Measurements from ENCODE around the gene IKBKE. TPM values are rescaled to one million over a fixed set of nuclear protein-coding genes. Genes with fewer than 3 reads are reported as not detected.

IKBKE gene
- 10 to 100 TPM; 72.6 to 85.1 TPM for total RNA-seq

GRCh38 chr1:206469933-206470691 is at the start of gene IKBKE:
IKBKE (plus strand) TSS chr1:206470476; CDS start chr1:206473228, 2,752 bp downstream.
- CTCF ChIA-PET = interaction anchor here (0.6 to 3.3 kb wide), 21 partner anchors 8 to 686 kb away, joined by 3 to 29 read pairs (median 5); partner anchors contain the start of genes DYRK3, EIF2D and RASSF5
- POLR2A ChIA-PET = interaction anchor here (0.6 to 1.4 kb wide), 2 partner anchors 85 to 93 kb away, joined by 3 to 4 read pairs; no protein-coding TSS in a partner anchor
- Mint-ChIP-seq H3K4me3 (peak within 1 kb of the TSS; percentile 78), H3K9me3 (no peaks in the 10 kb centered on the region), H3K27ac (peak within 1 kb of the TSS; percentile 72), H3K36me3 (ENCODE audit: low read depth) (peaks cover 34% of the 10 kb centered on the region), H3K4me1 (peaks cover 88% of the 10 kb centered on the region), H3K27me3 (no peaks in the 10 kb centered on the region)
- peak; percentile 73 for DNase-seq

GRCh38 chr1:206421616-206422340 is 48.5 kb upstream of the IKBKE start:
- POLR2A ChIA-PET = no interaction called here

GRCh38 chr1:206422525-206422924 is 47.8 kb upstream of the IKBKE start:
- DNase-seq = no peak
- ChIA-PET CTCF (interaction anchor here (3.1 kb wide), 1 partner anchor 8 kb away, joined by 14 read pairs; no protein-coding TSS in a partner anchor), POLR2A (no interaction called here)
- Mint-ChIP-seq H3K9me3 (no peaks in the 10 kb centered on the region), H3K27ac (no peak overlapping the region), H3K4me3 (no peak overlapping the region), H3K27me3 (no peaks in the 10 kb centered on the region), H3K36me3 (ENCODE audit: low read depth) (peaks cover 27% of the 10 kb centered on the region), H3K4me1 (peaks cover 2% of the 10 kb centered on the region)

More at GRCh38 chr1:206421616-206422340, 48.5 kb upstream of the IKBKE start:
- DNase-seq = no peak
- Mint-ChIP-seq H3K27ac (no peak overlapping the region), H3K27me3 (no peaks in the 10 kb centered on the region), H3K9me3 (no peaks in the 10 kb centered on the region), H3K4me3 (no peak overlapping the region), H3K36me3 (ENCODE audit: low read depth) (peaks cover 32% of the 10 kb centered on the region), H3K4me1 (peaks cover 2% of the 10 kb centered on the region)
- CTCF ChIA-PET = interaction anchor here (3.1 kb wide), 1 partner anchor 9 kb away, joined by 14 read pairs; no protein-coding TSS in a partner anchor

GRCh38 chr1:206427291-206427690 is 43.0 kb upstream of the IKBKE start:
- peaks cover 17% of the 10 kb centered on the region for H3K4me1 Mint-ChIP-seq
- ChIA-PET CTCF (interaction anchor here (1.9 kb wide), 1 partner anchor 11 kb away, joined by 6 read pairs; no protein-coding TSS in a partner anchor), POLR2A (interaction anchor here (0.6 kb wide), 1 partner anchor 9 kb away, joined by 3 read pairs; no protein-coding TSS in a partner anchor)
- no peak for DNase-seq
- no peaks in the 10 kb centered on the region for H3K9me3 Mint-ChIP-seq
- no peak overlapping the region for H3K4me3 Mint-ChIP-seq
- no peak overlapping the region for H3K27ac Mint-ChIP-seq
- H3K27me3 Mint-ChIP-seq = no peaks in the 10 kb centered on the region
- peaks cover 28% of the 10 kb centered on the region for H3K36me3 Mint-ChIP-seq (ENCODE audit: low read depth)

DNA sequence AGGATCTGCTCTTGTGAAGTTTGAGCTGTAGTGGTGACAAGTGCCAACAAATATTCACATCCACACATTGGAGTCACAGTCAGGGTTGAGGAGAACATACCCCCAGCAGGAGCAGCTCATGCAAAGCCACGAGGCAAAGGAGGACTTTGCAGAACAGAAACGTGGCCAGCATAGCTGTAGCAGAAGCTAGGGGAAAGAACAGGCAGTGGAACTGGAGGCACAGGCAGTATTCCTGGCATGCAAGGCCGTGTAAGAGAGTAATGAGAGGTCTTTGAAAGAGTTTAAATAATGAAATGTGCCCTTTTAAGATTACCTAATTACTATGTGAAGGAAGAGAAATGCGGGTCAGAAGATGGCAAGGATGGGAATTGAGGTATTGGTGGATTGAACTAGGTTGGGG is 40.9 kb upstream of the IKBKE start:
- ChIA-PET CTCF (interaction anchor here (3.0 kb wide), 1 partner anchor 9 kb away, joined by 14 read pairs; no protein-coding TSS in a partner anchor), POLR2A (no interaction called here)
- no peak for DNase-seq
- Mint-ChIP-seq H3K36me3 (ENCODE audit: low read depth) (peaks cover 31% of the 10 kb centered on the region), H3K4me1 (peaks cover 17% of the 10 kb centered on the region), H3K9me3 (no peaks in the 10 kb centered on the region), H3K4me3 (no peak overlapping the region), H3K27me3 (no peaks in the 10 kb centered on the region), H3K27ac (peak overlapping the region; percentile 21)

- H3K4me1 Mint-ChIP-seq = peaks cover 17% of the 10 kb centered on the region
- CTCF ChIA-PET = interaction anchor here (0.9 to 3.0 kb wide), 5 partner anchors 10 to 32 kb away, joined by 3 to 14 read pairs (median 3); no protein-coding TSS in a partner anchor
- POLR2A ChIA-PET = no interaction called here
- no peaks in the 10 kb centered on the region for H3K27me3 Mint-ChIP-seq
- no peaks in the 10 kb centered on the region for H3K9me3 Mint-ChIP-seq
- no peak overlapping the region for H3K27ac Mint-ChIP-seq
- DNase-seq = no peak
- H3K4me3 Mint-ChIP-seq = no peak overlapping the region
- H3K36me3 Mint-ChIP-seq (ENCODE audit: low read depth) = peaks cover 31% of the 10 kb centered on the region
Measured at GRCh38 chr1:206430031-206430983, 40.0 kb upstream of the IKBKE start.

- Mint-ChIP-seq H3K4me1 (peaks cover 6% of the 10 kb centered on the region), H3K27me3 (no peaks in the 10 kb centered on the region), H3K36me3 (ENCODE audit: low read depth) (peaks cover 49% of the 10 kb centered on the region), H3K9me3 (no peaks in the 10 kb centered on the region), H3K27ac (no peak overlapping the region), H3K4me3 (no peak overlapping the region)
- DNase-seq = no peak
- POLR2A ChIA-PET = no interaction called here
- CTCF ChIA-PET = interaction anchor here (0.6 to 1.4 kb wide), 4 partner anchors 10 to 143 kb away, joined by 3 read pairs; no protein-coding TSS in a partner anchor
Measured at GRCh38 chr1:206435445-206435844, 34.8 kb upstream of the IKBKE start.

GRCh38 chr1:206438554-206438953 is 31.7 kb upstream of the IKBKE start:
- DNase-seq = no peak
- ChIA-PET CTCF (interaction anchor here (0.8 to 1.0 kb wide), 4 partner anchors 8 to 26 kb away, joined by 3 to 4 read pairs (median 4); no protein-coding TSS in a partner anchor), POLR2A (no interaction called here)
- no peaks in the 10 kb centered on the region for H3K27me3 Mint-ChIP-seq
- H3K4me3 Mint-ChIP-seq = no peak overlapping the region
- H3K36me3 Mint-ChIP-seq (ENCODE audit: low read depth) = peaks cover 41% of the 10 kb centered on the region
- H3K4me1 Mint-ChIP-seq = peaks cover 3% of the 10 kb centered on the region
- H3K9me3 Mint-ChIP-seq = no peaks in the 10 kb centered on the region
- no peak overlapping the region for H3K27ac Mint-ChIP-seq

DNA sequence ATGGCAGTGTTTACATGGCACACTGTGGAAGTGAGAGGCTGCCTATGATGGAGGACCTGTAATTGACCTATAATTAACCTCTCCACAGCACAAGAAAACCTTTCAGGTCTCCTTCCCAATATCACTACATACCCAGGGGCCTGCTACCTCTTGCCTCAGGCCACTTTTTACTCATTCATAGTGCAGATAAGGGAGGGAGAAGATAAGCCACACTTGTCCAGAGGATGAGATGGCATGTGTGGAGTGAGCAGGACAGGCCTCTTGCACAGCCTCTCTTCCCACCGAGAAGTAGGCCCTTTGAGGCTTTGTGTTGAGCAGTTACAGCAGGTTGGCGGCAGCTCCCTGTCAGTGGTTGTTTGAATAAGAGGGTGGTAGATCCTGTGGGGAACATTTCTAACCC is 31.1 kb upstream of the IKBKE start:
- Mint-ChIP-seq H3K27ac (no peak overlapping the region), H3K36me3 (ENCODE audit: low read depth) (peaks cover 38% of the 10 kb centered on the region), H3K4me1 (peaks cover 3% of the 10 kb centered on the region), H3K9me3 (no peaks in the 10 kb centered on the region), H3K27me3 (no peaks in the 10 kb centered on the region), H3K4me3 (no peak overlapping the region)
- ChIA-PET POLR2A (no interaction called here), CTCF (interaction anchor here (0.8 to 1.3 kb wide), 3 partner anchors 8 to 23 kb away, joined by 3 to 4 read pairs (median 3); no protein-coding TSS in a partner anchor)
- no peak for DNase-seq

DNA sequence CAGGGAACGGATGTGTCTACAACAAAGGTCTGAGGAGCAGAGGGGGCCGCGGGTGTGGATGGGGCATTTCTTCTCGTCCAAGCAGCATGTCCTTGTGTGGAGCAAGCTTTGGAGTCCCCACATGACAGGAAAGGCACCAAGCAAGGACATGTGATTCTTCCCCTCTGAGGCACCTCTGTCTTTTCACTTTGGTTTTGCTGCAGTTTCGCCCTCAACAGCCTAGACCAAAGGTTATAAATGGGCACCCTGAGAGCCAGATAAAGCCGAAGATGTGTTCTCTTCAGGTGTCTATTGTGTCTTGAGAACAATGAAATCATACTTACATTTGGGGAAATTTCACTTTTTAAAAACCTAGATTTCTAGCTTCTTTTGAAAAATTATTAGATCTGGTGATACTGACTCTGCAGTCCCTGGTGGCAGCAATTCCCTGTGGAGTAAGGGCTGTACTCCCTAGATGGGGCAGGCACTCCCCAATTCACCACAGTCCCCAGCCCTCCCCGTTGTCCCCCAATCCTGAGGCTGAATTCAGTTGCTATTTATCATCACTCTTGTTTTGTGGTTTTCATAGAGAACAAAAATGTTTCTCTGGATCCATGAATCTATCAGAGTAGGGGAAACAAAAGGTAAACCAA is 28.8 kb upstream of the IKBKE start:
- Mint-ChIP-seq H3K27ac (no peak overlapping the region), H3K36me3 (ENCODE audit: low read depth) (peaks cover 42% of the 10 kb centered on the region), H3K4me3 (no peak overlapping the region), H3K4me1 (no peaks in the 10 kb centered on the region), H3K9me3 (no peaks in the 10 kb centered on the region), H3K27me3 (no peaks in the 10 kb centered on the region)
- CTCF ChIA-PET = no interaction called here
- no peak for DNase-seq
- POLR2A ChIA-PET = no interaction called here

GRCh38 chr1:206442101-206442500 is 28.2 kb upstream of the IKBKE start:
- CTCF ChIA-PET = no interaction called here
- H3K36me3 Mint-ChIP-seq (ENCODE audit: low read depth) = peaks cover 42% of the 10 kb centered on the region
- no peak overlapping the region for H3K27ac Mint-ChIP-seq
- no peaks in the 10 kb centered on the region for H3K9me3 Mint-ChIP-seq
- H3K27me3 Mint-ChIP-seq = no peaks in the 10 kb centered on the region
- H3K4me3 Mint-ChIP-seq = no peak overlapping the region
- POLR2A ChIA-PET = no interaction called here
- no peak for DNase-seq
- no peaks in the 10 kb centered on the region for H3K4me1 Mint-ChIP-seq

DNA sequence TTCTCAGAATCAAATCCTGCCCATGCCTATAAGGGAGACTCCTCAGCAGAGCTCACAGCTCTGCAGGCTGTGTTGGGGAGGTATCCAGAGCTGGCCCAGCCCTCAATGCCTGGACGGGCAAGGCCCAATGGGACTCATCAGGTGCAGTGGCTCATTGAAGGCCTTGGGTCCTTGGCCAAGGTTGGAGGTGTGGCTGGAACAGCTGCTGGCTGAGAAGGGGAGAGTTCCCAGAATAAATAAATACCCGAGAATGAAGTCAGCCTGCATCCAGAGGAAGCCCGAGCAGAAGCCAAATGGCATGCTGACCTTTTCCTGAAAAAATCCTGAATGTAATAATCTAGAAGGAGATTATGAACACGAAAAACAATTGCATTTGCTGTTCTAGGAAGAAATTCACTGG is 25.2 kb upstream of the IKBKE start:
- H3K36me3 Mint-ChIP-seq (ENCODE audit: low read depth) = peaks cover 30% of the 10 kb centered on the region
- no peaks in the 10 kb centered on the region for H3K9me3 Mint-ChIP-seq
- no peak overlapping the region for H3K4me3 Mint-ChIP-seq
- no peak overlapping the region for H3K27ac Mint-ChIP-seq
- no peaks in the 10 kb centered on the region for H3K27me3 Mint-ChIP-seq
- H3K4me1 Mint-ChIP-seq = peaks cover 1% of the 10 kb centered on the region
- DNase-seq = no peak
- ChIA-PET CTCF (interaction anchor here (0.7 to 1.5 kb wide), 5 partner anchors 10 to 24 kb away, joined by 3 to 6 read pairs (median 3); partner anchors contain the start of gene IKBKE), POLR2A (no interaction called here)
